ENCODE data around the gene ZNF33B. TPM values are rescaled to one million over a fixed set of nuclear protein-coding genes. Genes with fewer than 3 reads are reported as not detected.
"Not testable (repeated sequence)": the region's sequence is repeated elsewhere in the genome, so short reads cannot be mapped to it uniquely, and the experiment has no call there.

Gene ZNF33B
- polyA plus RNA-seq (2013, experiment 1 of 4) = 37.0 TPM
- polyA plus RNA-seq (2013, experiment 2 of 4) = 35.0 TPM
- 27.9 TPM for polyA plus RNA-seq (2013, experiment 3 of 4)
- polyA plus RNA-seq (2013, experiment 4 of 4) = 27.7 TPM

- Histone ChIP-seq H3K9me3 (ENCODE audit: control insufficient read depth, low read length) (no peaks in the 10 kb centered on the region), H3K4me3 (ENCODE audit: insufficient read depth, low read depth, low read length) (peak within 1 kb of the TSS; percentile 93), H3K27me3 (ENCODE audit: control insufficient read depth, insufficient read depth, low read length, poor library complexity, severe bottlenecking) (no peaks in the 10 kb centered on the region), H3K36me3 (ENCODE audit: control insufficient read depth, insufficient read depth, low read length) (no peaks in the 10 kb centered on the region), H3K27ac (ENCODE audit: insufficient read depth, low read depth, low read length, poor library complexity, severe bottlenecking) (peak within 1 kb of the TSS; percentile 93), H3K4me1 (ENCODE audit: control insufficient read depth, insufficient read depth, low read length) (no peaks in the 10 kb centered on the region)
- WGBS, 2 experiments = 0% methylated on average over 62 of the region's 62 CpGs
Measured at GRCh38 chr10:42638055-42638820, at the start of gene ZNF33B. Gene ZNF33B (minus strand): TSS chr10:42638570. CDS start chr10:42636928, 1,642 bp downstream.

- H3K36me3 ChIP-seq (ENCODE audit: control insufficient read depth, insufficient read depth, low read length) = no peaks in the 10 kb centered on the region
- H3K27me3 ChIP-seq (ENCODE audit: control insufficient read depth, insufficient read depth, low read length, poor library complexity, severe bottlenecking) = no peaks in the 10 kb centered on the region
- no peak overlapping the region for H3K4me3 ChIP-seq (ENCODE audit: insufficient read depth, low read depth, low read length)
- no peak overlapping the region for H3K27ac ChIP-seq (ENCODE audit: insufficient read depth, low read depth, low read length, poor library complexity, severe bottlenecking)
- WGBS, 2 experiments = 78 to 79% methylated on average over 1 of the region's 2 CpGs
- H3K9me3 ChIP-seq (ENCODE audit: control insufficient read depth, low read length) = no peaks in the 10 kb centered on the region
- H3K4me1 ChIP-seq (ENCODE audit: control insufficient read depth, insufficient read depth, low read length) = no peaks in the 10 kb centered on the region
Measured at GRCh38 chr10:42684517-42684916, 46.1 kb upstream of the ZNF33B start.

GRCh38 chr10:42680267-42680666 lies 41.9 kb upstream of the ZNF33B start:
- Histone ChIP-seq H3K27me3 (ENCODE audit: control insufficient read depth, insufficient read depth, low read length, poor library complexity, severe bottlenecking) (no peaks in the 10 kb centered on the region), H3K4me1 (ENCODE audit: control insufficient read depth, insufficient read depth, low read length) (no peaks in the 10 kb centered on the region), H3K9me3 (ENCODE audit: control insufficient read depth, low read length) (peaks cover 5% of the 10 kb centered on the region), H3K27ac (ENCODE audit: insufficient read depth, low read depth, low read length, poor library complexity, severe bottlenecking) (no peak overlapping the region), H3K36me3 (ENCODE audit: control insufficient read depth, insufficient read depth, low read length) (no peaks in the 10 kb centered on the region), H3K4me3 (ENCODE audit: insufficient read depth, low read depth, low read length) (no peak overlapping the region)
- WGBS, 2 experiments = 88 to 93% methylated on average over 1 of the region's 1 CpG

- H3K36me3 ChIP-seq (ENCODE audit: control insufficient read depth, insufficient read depth, low read length); H3K27me3 ChIP-seq (ENCODE audit: control insufficient read depth, insufficient read depth, low read length, poor library complexity, severe bottlenecking); H3K4me1 ChIP-seq (ENCODE audit: control insufficient read depth, insufficient read depth, low read length); H3K9me3 ChIP-seq (ENCODE audit: control insufficient read depth, low read length); H3K4me3 ChIP-seq (ENCODE audit: insufficient read depth, low read depth, low read length); H3K27ac ChIP-seq (ENCODE audit: insufficient read depth, low read depth, low read length, poor library complexity, severe bottlenecking): not testable (repeated sequence)
- WGBS, 2 experiments = 87% methylated on average over 24 of the region's 24 CpGs
Measured at GRCh38 chr10:42665181-42665979, 27.0 kb upstream of the ZNF33B start.

DNA sequence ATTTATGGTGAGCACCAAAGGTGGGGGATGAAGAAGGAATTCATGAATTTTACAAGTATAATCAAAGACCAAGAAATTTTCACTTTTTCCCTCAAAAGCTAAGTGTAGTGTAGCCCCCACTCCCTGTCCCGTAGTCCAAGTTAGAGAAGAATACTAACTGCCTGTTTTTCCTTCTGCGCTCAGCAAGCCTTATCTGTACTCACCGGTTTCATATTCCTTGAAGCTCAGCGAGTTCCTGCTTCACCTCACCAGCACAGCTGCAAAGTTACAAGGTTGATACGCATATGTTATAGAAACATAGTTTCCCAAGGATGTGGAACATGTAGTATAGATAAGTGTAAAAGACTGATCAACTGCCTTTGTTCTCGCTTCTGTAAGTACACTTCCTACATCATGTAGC lies 16.0 kb upstream of the ZNF33B start:
- Histone ChIP-seq H3K4me1 (ENCODE audit: control insufficient read depth, insufficient read depth, low read length) (no peaks in the 10 kb centered on the region), H3K27me3 (ENCODE audit: control insufficient read depth, insufficient read depth, low read length, poor library complexity, severe bottlenecking) (no peaks in the 10 kb centered on the region), H3K9me3 (ENCODE audit: control insufficient read depth, low read length) (peaks cover 3% of the 10 kb centered on the region), H3K36me3 (ENCODE audit: control insufficient read depth, insufficient read depth, low read length) (no peaks in the 10 kb centered on the region), H3K4me3 (ENCODE audit: insufficient read depth, low read depth, low read length) (no peak overlapping the region), H3K27ac (ENCODE audit: insufficient read depth, low read depth, low read length, poor library complexity, severe bottlenecking) (no peak overlapping the region)
- 89 to 93% methylated on average over 6 of the region's 6 CpGs for WGBS, 2 experiments

- Histone ChIP-seq H3K9me3 (ENCODE audit: control insufficient read depth, low read length) (peaks cover 3% of the 10 kb centered on the region), H3K36me3 (ENCODE audit: control insufficient read depth, insufficient read depth, low read length) (no peaks in the 10 kb centered on the region), H3K4me3 (ENCODE audit: insufficient read depth, low read depth, low read length) (no peak overlapping the region), H3K27me3 (ENCODE audit: control insufficient read depth, insufficient read depth, low read length, poor library complexity, severe bottlenecking) (no peaks in the 10 kb centered on the region), H3K27ac (ENCODE audit: insufficient read depth, low read depth, low read length, poor library complexity, severe bottlenecking) (no peak overlapping the region), H3K4me1 (ENCODE audit: control insufficient read depth, insufficient read depth, low read length) (no peaks in the 10 kb centered on the region)
- 33 to 61% methylated on average over 1 to 2 of the region's 2 CpGs for WGBS, 2 experiments
Measured at GRCh38 chr10:42652858-42653257, 14.5 kb upstream of the ZNF33B start.

DNA sequence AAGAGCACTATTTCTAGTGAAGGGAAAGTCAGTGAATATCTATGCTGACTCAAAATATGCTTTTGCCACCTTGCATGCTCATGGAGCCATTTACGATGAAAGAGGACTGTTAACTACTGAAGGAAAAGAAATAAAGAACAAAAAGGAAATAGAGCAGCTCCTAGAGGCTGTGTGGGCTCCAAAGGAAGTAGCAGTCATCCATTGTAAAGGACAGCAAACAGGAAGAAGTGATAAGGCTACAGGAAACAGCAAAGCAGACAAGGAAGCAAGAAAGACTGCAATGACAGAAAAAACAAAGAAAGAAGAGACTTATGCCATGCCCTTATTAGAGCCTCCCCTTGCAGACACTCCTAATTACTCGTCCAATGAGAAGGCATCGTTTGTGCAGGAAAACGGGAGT lies 12.0 kb upstream of the ZNF33B start:
- Histone ChIP-seq H3K9me3 (ENCODE audit: control insufficient read depth, low read length) (peaks cover 3% of the 10 kb centered on the region), H3K27ac (ENCODE audit: insufficient read depth, low read depth, low read length, poor library complexity, severe bottlenecking) (no peak overlapping the region), H3K27me3 (ENCODE audit: control insufficient read depth, insufficient read depth, low read length, poor library complexity, severe bottlenecking) (no peaks in the 10 kb centered on the region), H3K36me3 (ENCODE audit: control insufficient read depth, insufficient read depth, low read length) (no peaks in the 10 kb centered on the region), H3K4me1 (ENCODE audit: control insufficient read depth, insufficient read depth, low read length) (no peaks in the 10 kb centered on the region), H3K4me3 (ENCODE audit: insufficient read depth, low read depth, low read length) (no peak overlapping the region)
- WGBS, 2 experiments = 83 to 84% methylated on average over 4 of the region's 4 CpGs

GRCh38 chr10:42648512-42648911 lies 10.1 kb upstream of the ZNF33B start:
- H3K4me3 ChIP-seq (ENCODE audit: insufficient read depth, low read depth, low read length) = no peak overlapping the region
- H3K4me1 ChIP-seq (ENCODE audit: control insufficient read depth, insufficient read depth, low read length) = no peaks in the 10 kb centered on the region
- 59 to 69% methylated on average over 2 of the region's 2 CpGs for WGBS, 2 experiments

GRCh38 chr10:42646687-42647640 lies 8.6 kb upstream of the ZNF33B start:
- no peaks in the 10 kb centered on the region for H3K36me3 ChIP-seq (ENCODE audit: control insufficient read depth, insufficient read depth, low read length)
- no peak overlapping the region for H3K4me3 ChIP-seq (ENCODE audit: insufficient read depth, low read depth, low read length)
- H3K9me3 ChIP-seq (ENCODE audit: control insufficient read depth, low read length) = no peaks in the 10 kb centered on the region
- H3K27me3 ChIP-seq (ENCODE audit: control insufficient read depth, insufficient read depth, low read length, poor library complexity, severe bottlenecking) = no peaks in the 10 kb centered on the region
- H3K4me1 ChIP-seq (ENCODE audit: control insufficient read depth, insufficient read depth, low read length) = no peaks in the 10 kb centered on the region
- whole genome bisulfite sequencing, 2 experiments = 83% methylated on average over 11 of the region's 11 CpGs
- no peak overlapping the region for H3K27ac ChIP-seq (ENCODE audit: insufficient read depth, low read depth, low read length, poor library complexity, severe bottlenecking)

More at GRCh38 chr10:42648512-42648911, 10.1 kb upstream of the ZNF33B start:
- Histone ChIP-seq H3K9me3 (ENCODE audit: control insufficient read depth, low read length) (no peaks in the 10 kb centered on the region), H3K27me3 (ENCODE audit: control insufficient read depth, insufficient read depth, low read length, poor library complexity, severe bottlenecking) (no peaks in the 10 kb centered on the region), H3K36me3 (ENCODE audit: control insufficient read depth, insufficient read depth, low read length) (no peaks in the 10 kb centered on the region), H3K27ac (ENCODE audit: insufficient read depth, low read depth, low read length, poor library complexity, severe bottlenecking) (no peak overlapping the region)
